HG03565 (cell line): Measurements from ENCODE around the gene RC3H2.
"Not testable (repeated sequence)": the region's sequence is repeated elsewhere in the genome, so short reads cannot be mapped to it uniquely, and the experiment has no call there.

ENCODE experiments used
- ATAC-seq: cut with Tn5 transposase; IDR thresholded peaks from one replicate; pipeline ENCODE4 v1.9.1; 2021; ENCODE audit warnings: mild to moderate bottlenecking, moderate library complexity; ENCODE audit not compliant: unreplicated experiment

The RC3H2 gene

GRCh38 chr9:122845116-122845515 is 60.0 kb downstream of the RC3H2 start:
- ATAC-seq, result no peak

- ATAC-seq, result no peak
Measured at GRCh38 chr9:122844137-122844536, 61.0 kb downstream of the RC3H2 start.

- no peak for ATAC-seq
Measured at GRCh38 chr9:122841501-122841900, 63.7 kb downstream of the RC3H2 start.

GRCh38 chr9:122838441-122838840 is 66.7 kb downstream of the RC3H2 start:
- ATAC-seq, result not testable (repeated sequence)

- no peak for ATAC-seq
Measured at GRCh38 chr9:122837266-122837850, 67.8 kb downstream of the RC3H2 start.

- ATAC-seq, result no peak
Measured at GRCh38 chr9:122835313-122835731, 69.8 kb downstream of the RC3H2 start.

GRCh38 chr9:122832194-122832593 is 73.0 kb downstream of the RC3H2 start:
- no peak for ATAC-seq

- ATAC-seq, result not testable (repeated sequence)
Measured at GRCh38 chr9:122828965-122829284, 76.2 kb downstream of the RC3H2 start.

- peak; percentile 10 for ATAC-seq
Measured at GRCh38 chr9:122827761-122828093, 77.4 kb downstream of the RC3H2 start.

- no peak for ATAC-seq
Measured at GRCh38 chr9:122822938-122823337, 82.2 kb downstream of the RC3H2 start.

- no peak for ATAC-seq
Measured at GRCh38 chr9:122822056-122822455, 83.1 kb downstream of the RC3H2 start.

GRCh38 chr9:122821278-122821943 is 83.7 kb downstream of the RC3H2 start:
- ATAC-seq, result no peak

- ATAC-seq, result no peak
Measured at GRCh38 chr9:122820490-122820845, 84.7 kb downstream of the RC3H2 start.

GRCh38 chr9:122819791-122820489 is 85.2 kb downstream of the RC3H2 start:
- ATAC-seq, result no peak

GRCh38 chr9:122819326-122819725 is 85.8 kb downstream of the RC3H2 start:
- no peak for ATAC-seq

- no peak for ATAC-seq
Measured at GRCh38 chr9:122816163-122816867, 88.8 kb downstream of the RC3H2 start.

GRCh38 chr9:122815544-122815943 is 89.6 kb downstream of the RC3H2 start:
- no peak for ATAC-seq

GRCh38 chr9:122814545-122814944 is 90.6 kb downstream of the RC3H2 start:
- no peak for ATAC-seq

GRCh38 chr9:122812736-122813135 is 92.4 kb downstream of the RC3H2 start:
- no peak for ATAC-seq

GRCh38 chr9:122810306-122810946 is 94.7 kb downstream of the RC3H2 start:
- peak; percentile 77 for ATAC-seq

- ATAC-seq, result not testable (repeated sequence)
Measured at GRCh38 chr9:122809261-122809660, 95.9 kb downstream of the RC3H2 start.
